Inflammatory macrophage treated with lipopolysaccharide for 4 hours (primary cell): ENCODE data around the gene CAP1.
A peak's percentile ranks its signal among the peaks of the same experiment; 100 is the strongest.

Experiments
- DNase-seq: peaks from one replicate; pipeline ENCODE4 v3.0.0-alpha.2; 2020

The CAP1 gene

GRCh38 chr1:40059338-40059959, 18.9 kb downstream of the CAP1 start:
- peak; percentile 90 for DNase-seq

- peak; percentile 55 for DNase-seq
Observed at GRCh38 chr1:40059960-40060750, 19.6 kb downstream of the CAP1 start.

DNA sequence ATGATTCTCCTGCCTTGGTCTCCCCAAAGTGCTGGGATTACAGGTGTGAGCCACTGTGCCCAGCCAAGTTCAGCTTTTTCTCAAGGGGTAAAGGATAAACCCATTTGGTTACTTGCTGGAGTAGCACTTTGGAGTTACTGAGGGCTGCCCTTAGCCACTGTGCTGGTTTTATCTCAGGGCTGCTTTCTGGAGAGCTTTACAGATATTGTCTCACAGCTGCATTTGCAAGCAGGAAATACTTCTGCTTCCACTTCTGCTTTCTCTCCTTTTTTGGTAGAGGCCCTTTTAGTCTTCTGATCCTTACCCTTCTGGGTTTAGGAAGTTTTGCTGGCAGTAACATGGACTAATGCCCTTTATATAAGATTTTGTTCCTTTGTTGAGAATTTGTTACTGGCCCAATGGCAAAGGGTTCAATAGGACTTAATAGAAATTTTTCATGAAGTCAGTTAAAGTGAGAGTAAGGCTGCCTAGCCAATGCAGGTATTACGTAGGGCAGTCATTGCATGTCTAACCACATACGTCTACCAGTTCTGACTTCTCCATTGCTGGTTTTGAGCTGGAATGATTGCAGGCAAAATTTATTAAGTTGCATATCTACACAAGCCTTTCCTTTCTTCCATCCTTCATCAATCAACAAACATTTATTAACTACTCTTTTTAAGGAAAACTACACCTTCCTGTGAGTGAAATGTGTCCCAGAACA, 24.4 kb downstream of the CAP1 start:
- DNase-seq: peak; percentile 78

- DNase-seq: no peak
Observed at GRCh38 chr1:40067023-40067422, 26.5 kb downstream of the CAP1 start.

- peak; percentile 71 for DNase-seq
Observed at GRCh38 chr1:40067851-40068250, 27.3 kb downstream of the CAP1 start.

- DNase-seq: no peak
Observed at GRCh38 chr1:40072142-40072541, 31.6 kb downstream of the CAP1 start.

DNA sequence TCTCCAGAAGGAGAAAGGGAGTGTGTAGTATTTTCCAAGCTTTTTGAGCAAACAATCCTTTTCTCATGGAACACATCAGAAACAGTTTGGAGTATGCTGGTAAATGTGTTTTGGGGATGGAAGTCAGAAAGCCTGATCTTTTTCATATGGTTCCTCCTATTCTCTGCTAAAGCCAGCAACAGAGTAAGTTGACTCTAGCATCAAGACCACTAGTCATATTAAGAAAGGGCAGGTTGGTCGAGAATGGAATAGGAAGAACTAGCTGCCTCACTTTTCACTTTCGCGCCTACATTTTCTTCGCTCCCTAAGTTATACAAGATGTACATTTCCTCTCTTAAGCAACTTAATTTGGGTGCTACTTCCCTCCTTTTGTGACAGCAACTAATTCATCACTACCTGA, 32.5 kb downstream of the CAP1 start:
- no peak for DNase-seq

- DNase-seq: peak; percentile 64
Observed at GRCh38 chr1:40075266-40075665, 34.7 kb downstream of the CAP1 start.

DNA sequence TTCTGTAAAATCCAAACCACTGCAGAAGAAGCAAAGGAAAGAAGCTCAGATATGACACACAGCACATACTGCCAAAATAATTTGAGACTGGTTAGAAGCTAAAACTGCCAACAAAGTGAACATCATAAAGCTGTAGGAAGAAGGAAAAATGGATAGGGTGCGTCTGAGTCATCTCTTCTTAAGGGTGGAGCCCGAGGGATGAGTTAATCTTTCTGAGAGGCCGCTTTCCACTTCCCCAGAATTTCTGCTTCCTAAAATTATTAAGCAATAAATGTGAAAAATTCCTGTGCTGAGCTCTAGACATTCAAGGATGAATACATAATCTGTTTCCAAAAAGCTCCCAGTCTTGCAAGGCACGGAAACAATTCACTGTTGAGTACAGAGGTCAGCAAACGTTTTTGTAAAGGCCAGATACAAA, 36.4 kb downstream of the CAP1 start:
- DNase-seq: peak; percentile 83

DNA sequence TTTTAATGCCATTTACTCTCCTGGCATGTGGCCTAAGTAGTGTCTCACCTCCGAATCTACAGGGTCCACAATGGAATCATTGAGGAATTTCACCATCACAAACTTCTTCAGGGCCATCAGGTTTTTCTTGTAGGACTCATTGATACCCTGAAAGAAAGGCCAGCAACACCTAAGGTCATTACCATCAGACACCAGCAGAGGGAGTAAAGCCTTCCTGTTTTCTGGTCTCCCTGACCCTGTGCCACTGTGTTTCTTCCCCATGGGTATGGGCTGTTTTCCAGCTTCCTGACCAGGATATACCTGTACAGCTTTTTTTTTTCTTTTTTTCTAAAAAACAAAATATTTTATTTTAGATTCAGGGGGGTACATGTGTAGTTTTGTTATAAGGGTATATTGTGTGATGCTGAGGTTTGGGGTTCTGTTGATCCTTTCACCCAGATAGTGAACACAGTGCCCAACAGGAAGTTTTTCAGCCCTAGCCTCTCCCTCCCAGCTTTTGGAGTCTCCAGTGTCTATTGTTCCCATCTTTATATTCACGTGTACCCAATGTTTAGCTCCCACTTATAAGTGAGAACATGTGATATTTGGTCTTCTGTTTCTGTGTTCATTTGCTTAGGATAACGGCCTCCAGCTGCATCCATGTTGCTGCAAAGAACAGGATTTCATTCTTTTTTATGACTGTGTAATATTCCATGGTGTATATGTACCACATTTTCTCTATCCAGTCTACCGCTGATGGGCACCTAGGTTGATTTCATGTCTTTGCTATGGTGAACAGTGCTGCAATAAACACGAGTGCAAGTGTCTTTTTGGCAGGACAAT, 38.2 kb downstream of the CAP1 start:
- DNase-seq: peak; percentile 64

DNA sequence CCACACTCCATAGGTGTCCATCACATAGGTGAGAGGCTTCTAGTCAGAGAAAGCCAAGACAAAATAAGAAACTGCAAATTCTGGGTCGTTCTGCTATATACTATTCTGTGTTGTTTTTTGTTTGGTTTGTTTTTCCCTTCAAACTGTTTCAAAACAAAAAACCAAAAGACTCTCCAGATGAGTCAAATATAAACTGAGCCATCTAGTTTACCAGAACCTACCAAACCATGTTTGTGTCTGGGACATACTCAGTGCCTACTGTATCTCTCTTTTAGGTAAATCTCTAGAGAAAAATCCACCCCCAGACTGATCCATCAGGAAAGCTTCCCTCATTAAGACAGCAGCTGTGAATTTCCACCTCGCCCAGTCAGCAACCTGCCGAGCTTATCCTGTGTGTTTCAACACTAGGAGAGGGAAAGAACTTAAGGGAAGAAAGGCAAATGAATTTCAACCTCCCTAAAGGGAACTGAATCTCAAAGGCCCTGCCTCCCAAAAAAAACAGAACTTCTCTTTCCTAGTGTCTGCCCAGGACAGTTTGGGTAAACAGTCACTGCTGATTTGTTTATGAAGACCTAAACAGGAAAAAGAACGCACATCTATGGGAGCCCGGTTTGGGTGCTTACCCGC, 39.4 kb downstream of the CAP1 start:
- peak; percentile 57 for DNase-seq

DNA sequence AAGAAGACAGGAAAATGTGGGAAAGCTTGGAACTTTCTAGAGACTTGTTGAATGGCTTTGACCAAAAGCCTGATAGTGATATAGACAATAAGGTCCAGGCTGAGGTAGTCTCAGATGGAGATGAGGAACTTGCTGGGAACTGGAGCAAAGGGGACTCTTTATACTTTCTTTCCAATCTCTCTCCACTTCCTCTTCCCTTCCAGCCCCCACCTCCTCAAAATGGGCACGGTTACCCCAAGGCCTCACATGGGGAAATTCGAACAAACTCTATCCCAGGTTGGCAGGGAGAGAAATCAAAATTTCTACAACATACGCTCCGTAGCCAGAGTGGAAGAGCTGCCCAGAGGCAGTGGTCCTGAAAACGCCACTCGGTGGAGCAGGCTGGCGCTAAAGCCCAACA, 41.3 kb downstream of the CAP1 start:
- DNase-seq: no peak

DNA sequence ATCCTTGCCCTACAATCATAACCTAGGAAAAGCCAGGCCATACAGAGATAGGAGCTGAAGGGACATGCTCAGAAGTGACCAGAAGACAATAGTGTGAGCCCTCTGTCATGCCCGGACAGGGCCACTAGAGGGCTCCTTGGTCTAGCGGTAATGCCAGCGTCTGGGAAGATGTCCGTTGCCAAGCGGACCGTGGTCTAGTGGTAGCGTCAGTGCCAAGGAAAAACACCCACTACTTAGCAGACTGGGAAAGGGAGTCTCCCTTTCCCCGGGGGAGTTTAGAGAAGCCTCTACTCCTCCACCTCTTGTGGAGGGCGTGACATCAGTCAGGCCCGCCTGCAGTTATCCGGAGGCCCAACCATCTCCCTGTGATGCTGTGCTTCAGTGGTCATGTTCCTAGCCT, 44.2 kb downstream of the CAP1 start:
- peak; percentile 57 for DNase-seq

DNA sequence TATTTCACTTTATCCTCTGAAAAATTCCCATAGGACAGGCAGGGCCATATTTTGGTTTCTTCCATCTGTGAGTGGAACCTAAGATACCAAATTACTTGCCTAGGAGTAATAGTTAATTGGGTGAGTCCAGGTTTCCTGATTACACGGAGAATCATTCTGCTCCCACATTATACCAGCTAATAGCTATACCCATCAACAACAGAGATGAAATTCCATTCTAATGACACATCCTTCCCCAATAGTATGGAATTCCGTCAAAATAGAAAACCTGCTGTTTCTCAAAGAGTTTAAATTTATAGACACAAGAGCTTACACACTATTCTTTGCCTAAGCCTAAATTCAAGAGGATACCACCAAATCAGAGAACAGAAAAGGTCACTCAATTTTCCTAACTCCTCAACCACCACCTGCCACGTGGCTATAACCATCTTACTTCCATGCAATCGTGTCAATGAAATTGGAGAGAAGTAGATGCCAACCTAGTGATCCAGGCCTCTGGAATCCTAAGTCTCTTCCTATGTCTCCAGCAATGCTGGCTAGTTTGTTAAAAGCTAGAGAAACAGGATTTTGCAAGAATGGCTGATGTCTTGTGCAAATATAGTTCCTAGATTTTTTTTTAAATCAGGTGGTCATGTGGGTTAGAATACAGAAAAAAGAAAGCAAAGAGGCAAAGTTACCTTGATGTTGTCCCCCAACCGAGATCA, 50.3 kb downstream of the CAP1 start:
- no peak for DNase-seq

DNA sequence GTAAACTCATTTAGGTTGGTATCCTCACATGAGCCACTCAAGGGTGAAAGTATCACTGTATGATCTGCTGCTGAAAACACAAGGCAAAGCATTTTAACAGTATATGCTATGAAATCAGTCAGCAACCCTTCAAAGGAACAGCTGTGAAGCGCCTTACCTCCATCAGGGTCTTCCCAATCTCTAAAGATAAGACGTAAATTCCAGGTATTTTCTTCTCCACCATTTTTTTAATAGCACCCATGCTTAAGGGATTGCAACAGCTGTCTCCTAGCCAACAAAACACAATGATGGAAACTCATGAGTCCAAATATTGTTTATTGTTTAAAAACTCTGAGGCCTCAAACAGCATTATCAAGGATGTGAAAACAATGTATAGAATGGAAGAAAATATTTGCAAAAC, 51.7 kb downstream of the CAP1 start:
- no peak for DNase-seq

GRCh38 chr1:40092706-40093639, 52.4 kb downstream of the CAP1 start:
- DNase-seq: peak; percentile 54

GRCh38 chr1:40094466-40095110, 54.1 kb downstream of the CAP1 start:
- DNase-seq: peak; percentile 79

GRCh38 chr1:40095806-40096205, 55.3 kb downstream of the CAP1 start:
- peak; percentile 73 for DNase-seq

DNA sequence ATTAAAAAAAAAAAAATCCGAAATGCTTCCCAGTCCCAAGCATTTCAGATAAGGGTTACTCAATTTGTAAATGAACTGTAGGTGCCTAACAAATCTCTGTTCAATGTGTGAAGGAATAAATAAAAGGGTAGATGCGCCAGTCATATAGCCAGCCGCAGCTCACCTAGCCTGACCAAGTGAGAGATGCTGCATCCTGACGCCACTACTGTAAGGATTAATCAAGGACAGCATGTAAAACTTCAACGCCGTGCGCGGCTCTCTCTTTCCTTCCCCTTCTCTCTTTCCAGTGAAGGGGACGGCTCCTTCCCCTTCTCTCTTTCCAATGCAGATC, 56.1 kb downstream of the CAP1 start:
- DNase-seq: no peak
